Mesendoderm (in vitro differentiated cells): ENCODE results near the gene PRR9.
A peak's percentile ranks its signal among the peaks of the same experiment; 100 is the strongest.

Experiments used
- DNase-seq: peaks from one replicate; pipeline ENCODE4 v3.0.0; 2013
- H2AK5ac ChIP-seq: 2 replicates; pipeline ENCODE4 v1.6.1; 2013; ENCODE audit warnings: low read length, inconsistent platforms
- H2BK120ac ChIP-seq: 2 replicates; pipeline ENCODE4 v1.6.1; 2013; ENCODE audit warnings: low read depth, mild to moderate bottlenecking, low read length, moderate library complexity, mixed read lengths
- H2BK15ac ChIP-seq: replicated peaks from 2 replicates; pipeline ENCODE4 v1.6.1; 2013; ENCODE audit warnings: low read depth, mild to moderate bottlenecking, moderate library complexity
- H2BK5ac ChIP-seq: 2 replicates; pipeline ENCODE4 v1.6.1; 2013; ENCODE audit warnings: low read length, inconsistent platforms
- H3K18ac ChIP-seq: 2 replicates; pipeline ENCODE4 v1.6.1; 2013; ENCODE audit warnings: mild to moderate bottlenecking, low read length, mixed read lengths
- H3K23ac ChIP-seq: one replicate; pipeline ENCODE4 v1.6.1; 2013; ENCODE audit warnings: low read length
- H3K27ac ChIP-seq: 2 replicates; pipeline ENCODE4 v1.5.1; 2013; ENCODE audit warnings: low read depth, mild to moderate bottlenecking, inconsistent platforms, low read length, moderate library complexity
- H3K27me3 ChIP-seq: 2 replicates; pipeline ENCODE4 v1.6.1; 2013; ENCODE audit warnings: low read length, control low read depth, mild to moderate bottlenecking, inconsistent platforms; ENCODE audit not compliant: insufficient read depth, poor library complexity
- H3K36me3 ChIP-seq: 2 replicates; pipeline ENCODE4 v1.6.1; 2013; ENCODE audit warnings: low read length, inconsistent platforms; ENCODE audit not compliant: control insufficient read depth, insufficient read depth
- H3K4ac ChIP-seq: one replicate; pipeline ENCODE4 v1.6.1; 2013; ENCODE audit warnings: low read depth, mild to moderate bottlenecking, low read length, moderate library complexity
- H3K4me1 ChIP-seq: 2 replicates; pipeline ENCODE4 v1.6.1; 2013; ENCODE audit warnings: low read depth, low read length, inconsistent platforms; ENCODE audit not compliant: control insufficient read depth
- H3K4me2 ChIP-seq: 2 replicates; pipeline ENCODE4 v1.6.1; 2013; ENCODE audit warnings: low read length
- H3K4me3 ChIP-seq: 2 replicates; pipeline ENCODE4 v1.5.1; 2013; ENCODE audit warnings: mild to moderate bottlenecking, low read length
- H3K56ac ChIP-seq: one replicate; pipeline ENCODE4 v1.6.1; 2013; ENCODE audit warnings: low read length
- H3K79me1 ChIP-seq: 2 replicates; pipeline ENCODE4 v1.6.1; 2013; ENCODE audit warnings: low read length, inconsistent platforms
- H3K79me2 ChIP-seq: 2 replicates; pipeline ENCODE4 v1.6.1; 2013; ENCODE audit warnings: mild to moderate bottlenecking, low read length; ENCODE audit not compliant: control insufficient read depth, insufficient read depth
- H3K9ac ChIP-seq: 2 replicates; pipeline ENCODE4 v1.6.1; 2013; ENCODE audit warnings: low read length, inconsistent platforms
- H4K5ac ChIP-seq: one replicate; pipeline ENCODE4 v1.6.1; 2013; ENCODE audit warnings: low read length
- H4K8ac ChIP-seq: one replicate; pipeline ENCODE4 v1.6.1; 2013; ENCODE audit warnings: low read depth, mild to moderate bottlenecking, control low read depth, low read length, moderate library complexity
- WGBS: extraction: QIAGEN DNeasy Blood & Tissue Kit; methylation state at CpG from one replicate; pipeline ENCODE4 v1.1.7; 2013; ENCODE audit warnings: low lambda C conversion rate, missing lambda C conversion rate; ENCODE audit not compliant: insufficient coverage; ENCODE audit errors: extremely low coverage; 5-methylcytosine and 5-hydroxymethylcytosine counted together

PRR9 gene

GRCh38 chr1:153231363-153231762 is 14.0 kb downstream of the PRR9 start:
- Histone ChIP-seq H3K4ac (no peak overlapping the region), H3K27me3 (no peaks in the 10 kb centered on the region), H3K9ac (no peak overlapping the region), H3K79me1 (no peaks in the 10 kb centered on the region), H3K18ac (no peak overlapping the region), H4K8ac (no peak overlapping the region), H3K23ac (no peak overlapping the region), H3K4me2 (no peak overlapping the region), H3K4me1 (peaks cover 4% of the 10 kb centered on the region), H3K4me3 (no peak overlapping the region), H4K5ac (no peak overlapping the region), H2AK5ac (no peak overlapping the region), H2BK5ac (no peak overlapping the region), H2BK120ac (no peak overlapping the region), H3K36me3 (no peaks in the 10 kb centered on the region), H3K79me2 (no peaks in the 10 kb centered on the region), H2BK15ac (no peak overlapping the region), H3K56ac (no peak overlapping the region), H3K27ac (no peak overlapping the region)
- no CpG with 5 or more reads among the region's 4 CpGs for WGBS
- DNase-seq: no peak

- no peak overlapping the region for H3K9ac ChIP-seq
- no peak overlapping the region for H3K4me3 ChIP-seq
- no peak overlapping the region for H2BK120ac ChIP-seq
- no peak overlapping the region for H4K5ac ChIP-seq
- H3K23ac ChIP-seq: no peak overlapping the region
- no peak overlapping the region for H2BK5ac ChIP-seq
- no CpG with 5 or more reads among the region's 2 CpGs for WGBS
- H3K18ac ChIP-seq: no peak overlapping the region
- no peak for DNase-seq
- H2AK5ac ChIP-seq: no peak overlapping the region
- H3K4me2 ChIP-seq: no peak overlapping the region
- H3K79me1 ChIP-seq: no peaks in the 10 kb centered on the region
- no peak overlapping the region for H4K8ac ChIP-seq
- no peaks in the 10 kb centered on the region for H3K36me3 ChIP-seq
- no peak overlapping the region for H3K56ac ChIP-seq
- H3K4me1 ChIP-seq: peaks cover 4% of the 10 kb centered on the region
- no peaks in the 10 kb centered on the region for H3K79me2 ChIP-seq
- H3K27me3 ChIP-seq: no peaks in the 10 kb centered on the region
- no peak overlapping the region for H3K4ac ChIP-seq
- H3K27ac ChIP-seq: no peak overlapping the region
- H2BK15ac ChIP-seq: no peak overlapping the region
Measured at GRCh38 chr1:153231785-153232184, 14.4 kb downstream of the PRR9 start.

DNA sequence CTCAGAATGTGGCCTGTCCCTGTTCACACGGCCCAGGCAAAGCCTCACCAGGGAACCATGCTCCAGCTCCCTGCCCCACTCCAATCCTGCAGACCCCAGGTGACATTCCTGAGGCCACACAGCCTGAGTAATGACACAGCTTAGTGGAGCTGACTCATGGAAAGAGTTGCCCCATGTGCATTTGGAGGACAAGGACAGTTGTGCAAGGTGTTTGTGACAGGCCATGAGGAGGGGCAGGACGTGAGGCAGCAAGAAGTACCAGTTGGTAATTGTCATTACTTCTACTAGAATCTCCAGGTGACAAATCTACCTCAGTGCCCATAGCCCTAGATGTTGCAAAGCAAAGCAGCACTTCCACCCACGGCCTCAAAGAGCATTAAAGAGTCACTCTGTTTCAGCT is 15.2 kb downstream of the PRR9 start:
- H3K4me1 ChIP-seq: peaks cover 4% of the 10 kb centered on the region
- H3K79me1 ChIP-seq: no peaks in the 10 kb centered on the region
- no peak overlapping the region for H3K56ac ChIP-seq
- H3K4me2 ChIP-seq: no peak overlapping the region
- H3K4me3 ChIP-seq: no peak overlapping the region
- WGBS: no CpG with 5 or more reads among the region's 3 CpGs
- no peak overlapping the region for H3K4ac ChIP-seq
- H3K27ac ChIP-seq: no peak overlapping the region
- H2BK15ac ChIP-seq: no peak overlapping the region
- no peak overlapping the region for H4K5ac ChIP-seq
- no peak overlapping the region for H3K18ac ChIP-seq
- no peak overlapping the region for H2BK5ac ChIP-seq
- no peak overlapping the region for H2AK5ac ChIP-seq
- H3K23ac ChIP-seq: no peak overlapping the region
- no peak overlapping the region for H4K8ac ChIP-seq
- H2BK120ac ChIP-seq: no peak overlapping the region
- no peaks in the 10 kb centered on the region for H3K79me2 ChIP-seq
- no peaks in the 10 kb centered on the region for H3K36me3 ChIP-seq
- H3K9ac ChIP-seq: no peak overlapping the region
- H3K27me3 ChIP-seq: no peaks in the 10 kb centered on the region
- DNase-seq: peak; percentile 53

- Histone ChIP-seq H3K9ac (no peak overlapping the region), H3K18ac (no peak overlapping the region), H4K5ac (no peak overlapping the region), H2BK15ac (no peak overlapping the region), H3K23ac (no peak overlapping the region), H2BK5ac (no peak overlapping the region), H3K36me3 (no peaks in the 10 kb centered on the region), H2AK5ac (no peak overlapping the region), H2BK120ac (no peak overlapping the region), H3K4me1 (peaks cover 4% of the 10 kb centered on the region), H3K4me3 (no peak overlapping the region), H3K79me2 (no peaks in the 10 kb centered on the region), H3K27ac (no peak overlapping the region), H3K56ac (no peak overlapping the region), H3K4ac (no peak overlapping the region), H3K79me1 (no peaks in the 10 kb centered on the region), H3K4me2 (no peak overlapping the region), H3K27me3 (no peaks in the 10 kb centered on the region), H4K8ac (no peak overlapping the region)
- DNase-seq: no peak
- WGBS: no CpG with 5 or more reads among the region's 1 CpG
Measured at GRCh38 chr1:153233448-153233847, 16.1 kb downstream of the PRR9 start.

GRCh38 chr1:153238527-153238926 is 21.1 kb downstream of the PRR9 start:
- Histone ChIP-seq H3K4ac (no peak overlapping the region), H4K5ac (no peak overlapping the region), H3K23ac (no peak overlapping the region), H3K4me1 (peaks cover 4% of the 10 kb centered on the region), H2BK15ac (no peak overlapping the region), H4K8ac (no peak overlapping the region), H3K4me2 (no peak overlapping the region), H3K27ac (no peak overlapping the region), H3K56ac (no peak overlapping the region), H2AK5ac (no peak overlapping the region), H3K36me3 (no peaks in the 10 kb centered on the region), H3K79me2 (no peaks in the 10 kb centered on the region), H3K4me3 (no peak overlapping the region), H2BK120ac (no peak overlapping the region), H3K79me1 (no peaks in the 10 kb centered on the region), H2BK5ac (no peak overlapping the region), H3K27me3 (no peaks in the 10 kb centered on the region), H3K9ac (no peak overlapping the region), H3K18ac (no peak overlapping the region)
- no CpG with 5 or more reads among the region's 2 CpGs for WGBS
- DNase-seq: peak; percentile 55

DNA sequence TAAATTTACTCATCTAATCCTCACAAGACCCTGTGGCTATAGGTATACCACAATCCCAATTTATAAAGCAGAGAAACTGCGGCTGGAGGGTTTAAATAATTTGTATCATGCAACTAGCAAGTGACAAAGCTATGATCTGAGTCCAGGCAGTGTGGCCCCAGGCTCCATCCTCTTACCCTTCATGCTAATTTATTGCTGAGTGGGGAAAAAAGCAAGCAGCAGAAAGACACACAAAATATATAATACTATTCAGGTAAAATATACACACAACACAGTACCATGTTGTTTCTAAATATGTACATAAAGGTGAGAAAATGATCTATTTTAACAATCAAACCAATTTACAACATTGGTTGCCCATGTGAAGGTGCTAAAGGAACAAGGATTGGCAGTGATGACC is 24.8 kb downstream of the PRR9 start:
- H3K79me2 ChIP-seq: no peaks in the 10 kb centered on the region
- H3K36me3 ChIP-seq: no peaks in the 10 kb centered on the region
- H2BK15ac ChIP-seq: no peak overlapping the region
- H3K27ac ChIP-seq: no peak overlapping the region
- DNase-seq: no peak
- no peak overlapping the region for H4K8ac ChIP-seq
- no peak overlapping the region for H3K56ac ChIP-seq
- no peak overlapping the region for H3K4me2 ChIP-seq
- H3K18ac ChIP-seq: no peak overlapping the region
- no peak overlapping the region for H4K5ac ChIP-seq
- H3K4me3 ChIP-seq: no peak overlapping the region
- H3K27me3 ChIP-seq: no peaks in the 10 kb centered on the region
- no peak overlapping the region for H2BK120ac ChIP-seq
- H3K23ac ChIP-seq: no peak overlapping the region
- no peak overlapping the region for H3K9ac ChIP-seq
- WGBS: no CpG with 5 or more reads among the region's 1 CpG
- H2AK5ac ChIP-seq: no peak overlapping the region
- no peak overlapping the region for H2BK5ac ChIP-seq
- no peak overlapping the region for H3K4ac ChIP-seq
- H3K79me1 ChIP-seq: no peaks in the 10 kb centered on the region
- H3K4me1 ChIP-seq: no peaks in the 10 kb centered on the region
